Caco-2 (cell line): Measurements from ENCODE around the gene DERL2. TPM values are rescaled to one million over a fixed set of nuclear protein-coding genes. Genes with fewer than 3 reads are reported as not detected.

Experiments used
- BruUV-seq: library from RNA; stranded (reverse); fragments of 400-500 nt; replicated peaks from 2 replicates; lab custom pipeline; 2021; lab: Mats Ljungman, UMichigan
- CTCF ChIA-PET: fragments of 300-600 bp; sonication (Branson Sonifier 250); formaldehyde crosslinking; loops from one replicate; lab custom pipeline; 2022; ENCODE audit warnings: antibody characterized with exemption; lab: Charles Lee
- POLR2A ChIA-PET: fragments of 300-600 bp; sonication (Branson Sonifier 250); formaldehyde crosslinking; loops from one replicate; lab custom pipeline; 2022; ENCODE audit warnings: antibody characterized with exemption; lab: Charles Lee
- DNase-seq, 2 experiments: peaks; one replicate each; pipeline versions ENCODE4 v3.0.0 to v3.0.0-alpha.2; 2020 to 2022
- H3K27me3 ChIP-seq: replicated peaks from 2 replicates; pipeline ENCODE4 v1.6.0; 2011; ENCODE audit warnings: low read length; ENCODE audit not compliant: control insufficient read depth, insufficient read depth
- H3K36me3 ChIP-seq: 2 replicates; pipeline ENCODE4 v1.5.1; 2011; ENCODE audit warnings: low read length; ENCODE audit not compliant: control insufficient read depth, insufficient read depth
- H3K4me1 ChIP-seq: fragments of 250-450 bp; sonication (Bioruptor Pico); 2 replicates; pipeline ENCODE4 v1.5.1; 2020; ENCODE audit warnings: mild to moderate bottlenecking
- H3K4me3 ChIP-seq: 2 replicates; pipeline ENCODE4 v1.5.1; 2011; ENCODE audit warnings: low read depth, mild to moderate bottlenecking, control low read depth, low read length
- H3K9me3 ChIP-seq: fragments of 250-450 bp; sonication (Bioruptor Pico); 2 replicates; pipeline ENCODE4 v1.5.1; 2020; ENCODE audit warnings: mild to moderate bottlenecking, moderate library complexity
- H3K27ac Mint-ChIP-seq: one replicate; pipeline ENCODE4 v1.8.0; 2022; ENCODE audit warnings: mixed read lengths; ENCODE audit not compliant: unreplicated experiment
- H3K27me3 Mint-ChIP-seq: one replicate; pipeline ENCODE4 v1.8.0; 2022; ENCODE audit warnings: mixed read lengths; ENCODE audit not compliant: insufficient read depth, unreplicated experiment
- H3K36me3 Mint-ChIP-seq: one replicate; pipeline ENCODE4 v1.8.0; 2022; ENCODE audit warnings: mild to moderate bottlenecking, mixed read lengths; ENCODE audit not compliant: insufficient read depth, unreplicated experiment
- H3K4me1 Mint-ChIP-seq: one replicate; pipeline ENCODE4 v1.8.0; 2022; ENCODE audit warnings: low read depth, mixed read lengths; ENCODE audit not compliant: unreplicated experiment
- H3K4me3 Mint-ChIP-seq: one replicate; pipeline ENCODE4 v1.8.0; 2022; ENCODE audit warnings: mild to moderate bottlenecking, moderate library complexity, mixed read lengths; ENCODE audit not compliant: unreplicated experiment
- H3K9me3 Mint-ChIP-seq: one replicate; pipeline ENCODE4 v1.8.0; 2022; ENCODE audit warnings: mixed read lengths; ENCODE audit not compliant: unreplicated experiment
- CTCF ChIP-seq, 2 experiments: fragments of 200-600 bp in 1 of 2; IDR thresholded peaks; 1 replicate in 1 of 2; 2 replicates in 1 of 2; pipeline versions ENCODE4 v1.5.1 to v1.8.0; 2011 to 2022; ENCODE audit warnings: antibody characterized with exemption in 1 of 2, control low read depth in 1 of 2, inconsistent platforms in 1 of 2, low read depth in 1 of 2, low read length in 1 of 2, mild to moderate bottlenecking in 1 of 2, moderate library complexity in 1 of 2; ENCODE audit not compliant: insufficient read depth in 1 of 2, severe bottlenecking in 1 of 2, unreplicated experiment in 1 of 2
- intact Hi-C: fragments of 100-400 bp; cut with micrococcal nuclease; formaldehyde crosslinking; loops from one replicate; pipeline ENCODE4 v1.10.0; 2022; ENCODE audit not compliant: unreplicated experiment
- total RNA-seq: library from RNA; stranded (reverse); gene quantifications from 2 replicates; pipeline ENCODE4 v1.2.3, GENCODE V29; 2022

The DERL2 gene
- total RNA-seq, 1 experiment from 2014 or later = 34.9 TPM

- no peaks in the 10 kb centered on the region for H3K9me3 Mint-ChIP-seq
- no TSS peak for BruUV-seq
- no peaks in the 10 kb centered on the region for H3K9me3 ChIP-seq
- intact Hi-C loops = no loop called here
- no peak for DNase-seq
- no peak overlapping the region for H3K27ac Mint-ChIP-seq
- H3K36me3 Mint-ChIP-seq = peaks cover 50% of the 10 kb centered on the region
- no peaks in the 10 kb centered on the region; the same call in 1 of the 2 replicates for H3K36me3 ChIP-seq
- ChIA-PET CTCF (no interaction called here), POLR2A (no interaction called here)
- no peak overlapping the region for H3K4me3 Mint-ChIP-seq
- H3K27me3 ChIP-seq = no peaks in the 10 kb centered on the region
- no peaks in the 10 kb centered on the region for H3K27me3 Mint-ChIP-seq
- H3K4me1 Mint-ChIP-seq = no peaks in the 10 kb centered on the region
- H3K4me3 ChIP-seq = no peak overlapping the region
- no peaks in the 10 kb centered on the region for H3K4me1 ChIP-seq
- TF ChIP-seq CTCF (IDR thresholded peaks at IDR 0.05; ENCODE audit: insufficient read depth in 1 of 2, low read depth in 1 of 2, low read length in 1 of 2, severe bottlenecking in 1 of 2, unreplicated experiment in 1 of 2) = no peak
Observed at GRCh38 chr17:5481451-5481850, 4.5 kb downstream of the DERL2 start.

- Histone ChIP-seq H3K27me3 (no peaks in the 10 kb centered on the region), H3K36me3 (no peaks in the 10 kb centered on the region; the same call in 1 of the 2 replicates), H3K4me1 (no peaks in the 10 kb centered on the region), H3K4me3 (no peak overlapping the region), H3K9me3 (no peaks in the 10 kb centered on the region)
- no TSS peak for BruUV-seq
- no peak for DNase-seq
- H3K4me3 Mint-ChIP-seq = no peak overlapping the region
- peaks cover 48% of the 10 kb centered on the region for H3K36me3 Mint-ChIP-seq
- no peak overlapping the region for H3K27ac Mint-ChIP-seq
- TF ChIP-seq CTCF (IDR thresholded peaks at IDR 0.05; ENCODE audit: insufficient read depth in 1 of 2, low read depth in 1 of 2, low read length in 1 of 2, severe bottlenecking in 1 of 2, unreplicated experiment in 1 of 2) = no peak
- no peaks in the 10 kb centered on the region for H3K9me3 Mint-ChIP-seq
- POLR2A ChIA-PET = no interaction called here
- CTCF ChIA-PET = no interaction called here
- no peaks in the 10 kb centered on the region for H3K4me1 Mint-ChIP-seq
- intact Hi-C loops = no loop called here
- H3K27me3 Mint-ChIP-seq = no peaks in the 10 kb centered on the region
Observed at GRCh38 chr17:5480962-5481361, 5.0 kb downstream of the DERL2 start.

GRCh38 chr17:5478992-5479391 lies 7.0 kb downstream of the DERL2 start:
- Mint-ChIP-seq H3K9me3 (no peaks in the 10 kb centered on the region), H3K4me3 (no peak overlapping the region), H3K4me1 (no peaks in the 10 kb centered on the region), H3K27ac (no peak overlapping the region), H3K36me3 (peaks cover 52% of the 10 kb centered on the region), H3K27me3 (no peaks in the 10 kb centered on the region)
- H3K4me1 ChIP-seq = no peaks in the 10 kb centered on the region
- no peaks in the 10 kb centered on the region for H3K9me3 ChIP-seq
- ChIA-PET POLR2A (no interaction called here), CTCF (no interaction called here)
- no peak for TF ChIP-seq CTCF (IDR thresholded peaks at IDR 0.05; ENCODE audit: insufficient read depth in 1 of 2, low read depth in 1 of 2, low read length in 1 of 2, severe bottlenecking in 1 of 2, unreplicated experiment in 1 of 2)
- H3K4me3 ChIP-seq = no peak overlapping the region
- H3K27me3 ChIP-seq = no peaks in the 10 kb centered on the region
- DNase-seq = no peak
- no TSS peak for BruUV-seq
- intact Hi-C loops = no loop called here
- no peaks in the 10 kb centered on the region; the same call in 1 of the 2 replicates for H3K36me3 ChIP-seq
